H1 (cell line): ENCODE measurements around the gene IGF2BP3. TPM values are rescaled to one million over a fixed set of nuclear protein-coding genes. Genes with fewer than 3 reads are reported as not detected.

Source experiments
- CTCF ChIA-PET: fragments of 300-600 bp; sonication (Branson Sonifier 250); formaldehyde crosslinking; loops from one replicate; lab custom pipeline; 2021; ENCODE audit not compliant: partially characterized antibody; lab: Charles Lee
- POLR2A ChIA-PET: fragments of 300-600 bp; sonication (Branson Sonifier 250); formaldehyde crosslinking; loops from one replicate; lab custom pipeline; 2021; ENCODE audit warnings: inconsistent platforms; ENCODE audit not compliant: partially characterized antibody; lab: Charles Lee
- DNase-seq, 2 experiments: peaks; one replicate each; pipeline versions ENCODE4 v3.0.0 to v3.0.0-alpha.2; 2010 to 2022; ENCODE audit warnings: low spot score in 2 of 2, low read depth in 1 of 2, mixed read lengths in 1 of 2
- FAIRE-seq: peaks from 2 replicates; lab custom pipeline; 2011; peaks lifted over from hg19 to GRCh38; lab: Jason Lieb, UNC
- H2AFZ ChIP-seq: 2 replicates; pipeline ENCODE4 v1.8.1; 2012; ENCODE audit warnings: low read length, inconsistent platforms
- H2AK5ac ChIP-seq: 2 replicates; pipeline ENCODE4 v1.6.1; 2013; ENCODE audit warnings: low read depth, low read length
- H2BK120ac ChIP-seq: replicated peaks from 2 replicates; pipeline ENCODE3; 2013; ENCODE audit warnings: low read depth, low read length, inconsistent platforms
- H2BK12ac ChIP-seq: 2 replicates; pipeline ENCODE4 v1.6.1; 2013; ENCODE audit warnings: low read depth, low read length
- H2BK15ac ChIP-seq: 2 replicates; pipeline ENCODE4 v1.6.1; 2013; ENCODE audit warnings: low read length
- H2BK20ac ChIP-seq: 2 replicates; pipeline ENCODE4 v1.6.1; 2013; ENCODE audit warnings: low read length
- H2BK5ac ChIP-seq: 2 replicates; pipeline ENCODE4 v1.6.1; 2013; ENCODE audit warnings: low read depth, low read length
- H3K14ac ChIP-seq: 2 replicates; pipeline ENCODE4 v1.6.1; 2013; ENCODE audit warnings: inconsistent platforms; ENCODE audit not compliant: insufficient read length
- H3K18ac ChIP-seq: 2 replicates; pipeline ENCODE4 v1.6.1; 2013; ENCODE audit warnings: low read length; ENCODE audit errors: extremely low read depth
- H3K23ac ChIP-seq: 2 replicates; pipeline ENCODE4 v1.6.1; 2013; ENCODE audit warnings: inconsistent platforms; ENCODE audit not compliant: insufficient read length
- H3K23me2 ChIP-seq: 2 replicates; pipeline ENCODE4 v1.6.1; 2013; ENCODE audit warnings: low read depth, low read length
- H3K27ac ChIP-seq: 2 replicates; pipeline ENCODE4 v1.6.1; 2011; ENCODE audit warnings: low read depth, low read length, inconsistent platforms
- H3K27me3 ChIP-seq, 4 experiments: replicated peaks in 1 of 4; 1 replicate in 1 of 4; 2 replicates in 3 of 4; pipeline versions ENCODE4 v1.6.1 to v1.8.1; 2011 to 2013; ENCODE audit warnings: low read length in 3 of 4, mild to moderate bottlenecking in 3 of 4, inconsistent platforms in 2 of 4, mixed read lengths in 2 of 4, moderate library complexity in 1 of 4; ENCODE audit not compliant: control insufficient read depth in 3 of 4, insufficient read depth in 3 of 4; ENCODE audit errors: extremely low read depth in 1 of 4
- H3K36me3 ChIP-seq, 4 experiments: 2 replicates each; pipeline versions ENCODE4 v1.6.1 to v1.8.1; 2011 to 2013; ENCODE audit warnings: mild to moderate bottlenecking in 4 of 4, low read length in 3 of 4, moderate library complexity in 2 of 4, control low read depth in 1 of 4, inconsistent platforms in 1 of 4; ENCODE audit not compliant: insufficient read depth in 4 of 4, control insufficient read depth in 2 of 4
- H3K4ac ChIP-seq: replicated peaks from 2 replicates; pipeline ENCODE3; 2013; ENCODE audit warnings: low read length, low read depth, mixed read lengths, inconsistent platforms; ENCODE audit not compliant: insufficient read length
- H3K4me1 ChIP-seq, 4 experiments: replicated peaks in 1 of 4; 1 replicate in 1 of 4; 2 replicates in 3 of 4; pipeline versions ENCODE4 v1.6.1 to v1.8.1; 2011 to 2013; ENCODE audit warnings: low read length in 3 of 4, inconsistent platforms in 2 of 4, mixed read lengths in 1 of 4; ENCODE audit not compliant: insufficient read depth in 4 of 4, control insufficient read depth in 3 of 4
- H3K4me2 ChIP-seq, 2 experiments: 2 replicates each; pipeline versions ENCODE4 v1.6.1 to v1.8.1; 2011 to 2013; ENCODE audit warnings: low read depth in 2 of 2, low read length in 2 of 2, control low read depth in 1 of 2, inconsistent platforms in 1 of 2, mild to moderate bottlenecking in 1 of 2; ENCODE audit not compliant: insufficient read depth in 1 of 2
- H3K4me3 ChIP-seq, 4 experiments: fragments of 200-600, 300-600 bp in 1 of 4; sonication (generic), shearing (Covaris generic), sonication (Bioruptor Twin) in 1 of 4; 2 replicates each; pipeline versions ENCODE4 v1.5.1 to v1.8.1; 2011 to 2016; ENCODE audit warnings: low read length in 4 of 4, low read depth in 3 of 4, control low read depth in 2 of 4, inconsistent platforms in 2 of 4, mild to moderate bottlenecking in 2 of 4, mixed read lengths in 1 of 4, moderate library complexity in 1 of 4; ENCODE audit not compliant: insufficient read depth in 2 of 4; ENCODE audit errors: extremely low read depth in 1 of 4
- H3K56ac ChIP-seq: replicated peaks from 2 replicates; pipeline ENCODE3; 2013; ENCODE audit warnings: low read depth, mild to moderate bottlenecking, mixed read lengths, low read length, inconsistent platforms; ENCODE audit not compliant: insufficient read length
- H3K79me1 ChIP-seq: 2 replicates; pipeline ENCODE4 v1.6.1; 2013; ENCODE audit warnings: low read depth, low read length, control low read depth
- H3K79me2 ChIP-seq, 2 experiments: 2 replicates each; pipeline versions ENCODE4 v1.6.1 to v1.8.1; 2012 to 2013; ENCODE audit warnings: low read length in 2 of 2, mild to moderate bottlenecking in 2 of 2, inconsistent platforms in 1 of 2; ENCODE audit not compliant: insufficient read depth in 2 of 2, control insufficient read depth in 1 of 2
- H3K9ac ChIP-seq, 4 experiments: replicated peaks in 1 of 4; 1 replicate in 1 of 4; 2 replicates in 3 of 4; pipeline versions ENCODE4 v1.6.1 to v1.8.1; 2011 to 2013; ENCODE audit warnings: low read depth in 3 of 4, low read length in 3 of 4, control low read depth in 2 of 4, mild to moderate bottlenecking in 2 of 4, moderate library complexity in 2 of 4, inconsistent platforms in 1 of 4; ENCODE audit errors: extremely low read depth in 1 of 4
- H3K9me3 ChIP-seq, 2 experiments: 2 replicates each; pipeline versions ENCODE4 v1.6.1 to v1.8.1; 2012 to 2013; ENCODE audit warnings: mild to moderate bottlenecking in 2 of 2, moderate library complexity in 2 of 2, control low read depth in 1 of 2, inconsistent platforms in 1 of 2, low read depth in 1 of 2, low read length in 1 of 2, mixed read lengths in 1 of 2; ENCODE audit not compliant: insufficient read depth in 2 of 2
- H4K20me1 ChIP-seq, 2 experiments: replicated peaks in 1 of 2; 2 replicates each; pipeline versions ENCODE3 to v1.8.1; 2011 to 2013; ENCODE audit warnings: inconsistent platforms in 2 of 2, low read length in 2 of 2, mild to moderate bottlenecking in 1 of 2; ENCODE audit not compliant: insufficient read depth in 2 of 2, control insufficient read depth in 1 of 2
- H4K5ac ChIP-seq: 2 replicates; pipeline ENCODE4 v1.6.1; 2013; ENCODE audit warnings: low read length, low read depth, mixed read lengths, inconsistent platforms; ENCODE audit not compliant: insufficient read length
- H4K8ac ChIP-seq: 2 replicates; pipeline ENCODE4 v1.8.0; 2013; ENCODE audit warnings: mild to moderate bottlenecking, moderate library complexity, low read length, inconsistent platforms; ENCODE audit not compliant: insufficient read depth; ENCODE audit errors: extremely low read depth
- H4K91ac ChIP-seq: replicated peaks from 2 replicates; pipeline ENCODE3; 2013; ENCODE audit warnings: low read length, mixed read lengths, inconsistent platforms; ENCODE audit not compliant: insufficient read length
- SAP30 ChIP-seq: fragments of 300-600 bp; sonication (generic); IDR thresholded peaks from 2 replicates; pipeline ENCODE4 v1.7.1; 2012; ENCODE audit warnings: low read length, moderate library complexity, mild to moderate bottlenecking, inconsistent platforms; ENCODE audit not compliant: insufficient read depth, insufficient replicate concordance
- SRF ChIP-seq: IDR thresholded peaks from 2 replicates; pipeline ENCODE4 v1.6.1; 2011; ENCODE audit warnings: mild to moderate bottlenecking, low read depth, low read length, moderate library complexity
- TAF1 ChIP-seq: IDR thresholded peaks from 2 replicates; pipeline ENCODE4 v1.6.1; 2011; ENCODE audit warnings: mild to moderate bottlenecking, low read depth, low read length
- WGBS, 2 experiments: shearing (Covaris generic) in 1 of 2; methylation state at CpG; one replicate each; pipeline versions ENCODE4 v1.1.6 to v1.1.7; 2013 to 2015; ENCODE audit warnings: low lambda C conversion rate in 2 of 2, mixed read lengths in 2 of 2, inconsistent platforms in 1 of 2, low coverage in 1 of 2, missing lambda C conversion rate in 1 of 2; ENCODE audit not compliant: insufficient replicate concordance in 2 of 2, insufficient coverage in 1 of 2, insufficient read length in 1 of 2; ENCODE audit errors: extremely low coverage in 1 of 2, missing lambda C conversion rate in 1 of 2; 5-methylcytosine and 5-hydroxymethylcytosine counted together
- polyA plus RNA-seq, 7 experiments: library from polyadenylated mRNA; depleted of rRNA in 3 of 7; stranded (reverse) in 5 of 7; unstranded in 2 of 7; fragments of >200 nt in 5 of 7; fragments of 200-250 nt in 2 of 7; gene quantifications; 1 replicate in 5 of 7; 2 replicates in 1 of 7; 4 replicates in 1 of 7; pipeline versions ENCODE4 v1.2.1 to v1.2.3, GENCODE V29; 2011 to 2013; ENCODE audit warnings: missing spikeins in 2 of 7, mixed read lengths in 2 of 7
- total RNA-seq: library from RNA; stranded (reverse); fragmentation: NEBNext Ultra II Directional; extraction: Animal tissue kit (Norgen Biotek cat#: 25700); gene quantifications from 2 replicates; pipeline ENCODE4 v1.2.1, GENCODE V29; 2021

IGF2BP3 gene
- total and polyA plus RNA-seq, 2 of the 8 experiments (the other 6 are each of a cell fraction or from before 2014, with no cell fraction given), result 66.3 to 193 TPM

- H3K4ac ChIP-seq, result no peak overlapping the region
- no peak overlapping the region for H3K4me3 ChIP-seq
- H3K27ac ChIP-seq, result no peak overlapping the region
- no peaks in the 10 kb centered on the region for H3K23me2 ChIP-seq
- H2BK20ac ChIP-seq, result no peak overlapping the region
- DNase-seq, result no peak
- H3K9ac ChIP-seq, result no peak overlapping the region
- POLR2A ChIA-PET, result interaction anchor here (0.8 to 1.4 kb wide), 3 partner anchors 11 to 248 kb away, joined by 3 read pairs; no protein-coding TSS in a partner anchor
- no peak overlapping the region for H3K4me2 ChIP-seq
- H3K14ac ChIP-seq, result no peak overlapping the region
- H3K27me3 ChIP-seq, result no peaks in the 10 kb centered on the region
- no peak overlapping the region for H3K18ac ChIP-seq
- H4K8ac ChIP-seq, result no peak overlapping the region
- no peak overlapping the region for H2AK5ac ChIP-seq
- no peak overlapping the region for H3K23ac ChIP-seq
- no peaks in the 10 kb centered on the region for H3K79me1 ChIP-seq
- no peaks in the 10 kb centered on the region for H3K36me3 ChIP-seq
- no peaks in the 10 kb centered on the region for H3K9me3 ChIP-seq
- no peak for FAIRE-seq
- H4K5ac ChIP-seq, result no peak overlapping the region
- no peak overlapping the region for H4K91ac ChIP-seq
- TF ChIP-seq SRF (no peak), SAP30 (no peak), TAF1 (no peak)
- TF ChIP-seq, all 59 proteins: peak for 0
- Histone ChIP-seq H2BK12ac (no peak overlapping the region), H3K79me2 (no peaks in the 10 kb centered on the region), H2BK15ac (no peak overlapping the region), H3K4me1 (no peaks in the 10 kb centered on the region), H3K56ac (no peak overlapping the region), H4K20me1 (no peaks in the 10 kb centered on the region), H2AFZ (no peak overlapping the region), H2BK5ac (no peak overlapping the region), H2BK120ac (no peak overlapping the region)
- WGBS, 2 experiments, result 93% methylated on average over 4 of the region's 4 CpGs; no CpG with 5 or more reads in 1 of the 2 experiments
- CTCF ChIA-PET, result interaction anchor here (0.6 to 1.7 kb wide), 3 partner anchors 9 to 68 kb away, joined by 3 to 6 read pairs (median 3); no protein-coding TSS in a partner anchor
Measured at GRCh38 chr7:23283086-23283485, 187.2 kb downstream of the IGF2BP3 start.
